Measurements from ENCODE around the gene NAV2. TPM values are rescaled to one million over a fixed set of nuclear protein-coding genes. Genes with fewer than 3 reads are reported as not detected.

The NAV2 gene
- total RNA-seq, 2 experiments from 2014 or later = 0.23 to 0.36 TPM

DNA sequence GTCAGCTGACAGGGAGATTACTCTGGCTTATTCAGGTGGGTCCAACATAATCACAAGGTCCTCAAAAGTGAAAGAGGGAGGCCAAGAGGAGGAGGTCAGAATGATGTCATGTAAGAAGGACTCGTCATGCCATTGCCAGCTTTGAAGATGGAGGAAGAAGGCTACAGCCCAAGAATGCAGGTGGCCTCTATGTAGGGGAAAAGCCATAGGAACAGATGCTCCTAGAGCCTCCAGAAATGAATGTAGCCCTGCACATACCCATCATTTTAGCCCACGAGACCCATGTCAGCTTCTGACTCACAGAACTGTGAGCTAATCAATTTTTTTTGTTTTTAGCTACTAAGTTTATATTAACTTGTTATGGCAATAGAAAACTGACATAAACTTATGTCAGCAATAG is 276.6 kb downstream of the NAV2 start:
- Mint-ChIP-seq H3K27me3 (no peaks in the 10 kb centered on the region), H3K36me3 (ENCODE audit: low read depth) (no peaks in the 10 kb centered on the region), H3K9me3 (no peaks in the 10 kb centered on the region), H3K4me3 (no peak overlapping the region), H3K27ac (no peak overlapping the region), H3K4me1 (ENCODE audit: low read depth) (no peaks in the 10 kb centered on the region)
- intact Hi-C loops (cut with micrococcal nuclease) = no loop called here
- TF ChIP-seq, protein P1, sequence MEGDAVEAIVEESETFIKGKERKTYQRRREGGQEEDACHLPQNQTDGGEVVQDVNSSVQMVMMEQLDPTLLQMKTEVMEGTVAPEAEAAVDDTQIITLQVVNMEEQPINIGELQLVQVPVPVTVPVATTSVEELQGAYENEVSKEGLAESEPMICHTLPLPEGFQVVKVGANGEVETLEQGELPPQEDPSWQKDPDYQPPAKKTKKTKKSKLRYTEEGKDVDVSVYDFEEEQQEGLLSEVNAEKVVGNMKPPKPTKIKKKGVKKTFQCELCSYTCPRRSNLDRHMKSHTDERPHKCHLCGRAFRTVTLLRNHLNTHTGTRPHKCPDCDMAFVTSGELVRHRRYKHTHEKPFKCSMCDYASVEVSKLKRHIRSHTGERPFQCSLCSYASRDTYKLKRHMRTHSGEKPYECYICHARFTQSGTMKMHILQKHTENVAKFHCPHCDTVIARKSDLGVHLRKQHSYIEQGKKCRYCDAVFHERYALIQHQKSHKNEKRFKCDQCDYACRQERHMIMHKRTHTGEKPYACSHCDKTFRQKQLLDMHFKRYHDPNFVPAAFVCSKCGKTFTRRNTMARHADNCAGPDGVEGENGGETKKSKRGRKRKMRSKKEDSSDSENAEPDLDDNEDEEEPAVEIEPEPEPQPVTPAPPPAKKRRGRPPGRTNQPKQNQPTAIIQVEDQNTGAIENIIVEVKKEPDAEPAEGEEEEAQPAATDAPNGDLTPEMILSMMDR (IDR thresholded peaks at IDR 0.05) = no peak
- ATAC-seq (no peak), DNase-seq (no peak)
- CTCF ChIA-PET = interaction anchor here (1.9 kb wide), 1 partner anchor 140 kb away, joined by 5 read pairs; no protein-coding TSS in a partner anchor
- POLR2A ChIA-PET = interaction anchor here (1.2 kb wide), 1 partner anchor 25 kb away, joined by 3 read pairs; no protein-coding TSS in a partner anchor

DNA sequence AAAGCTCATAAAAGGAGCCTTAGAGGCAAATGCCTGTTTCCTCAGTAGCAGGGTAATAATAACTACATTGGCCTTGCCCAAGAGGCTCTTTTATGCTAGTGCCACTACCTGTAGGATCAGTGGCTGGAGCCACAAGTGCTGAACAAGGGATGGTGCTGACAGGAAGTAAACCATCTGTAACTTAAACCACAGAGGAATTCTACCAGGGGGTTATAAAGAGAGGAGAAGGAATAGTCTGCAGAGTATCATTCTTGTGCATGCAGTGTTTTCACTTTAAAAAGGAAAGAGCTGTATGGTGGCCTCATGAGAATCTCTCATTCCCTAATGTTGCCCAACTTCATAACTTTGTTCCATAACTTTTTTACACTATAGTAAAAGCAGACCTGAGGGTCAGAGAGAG is 279.5 kb downstream of the NAV2 start:
- H3K27ac Mint-ChIP-seq = no peak overlapping the region
- no peaks in the 10 kb centered on the region for H3K36me3 Mint-ChIP-seq (ENCODE audit: low read depth)
- TF ChIP-seq, protein P1 (IDR thresholded peaks at IDR 0.05) = no peak
- H3K9me3 Mint-ChIP-seq = no peaks in the 10 kb centered on the region
- no peak overlapping the region for H3K4me3 Mint-ChIP-seq
- intact Hi-C loops (cut with micrococcal nuclease) = no loop called here
- CTCF ChIA-PET = no interaction called here
- POLR2A ChIA-PET = no interaction called here
- DNase-seq (no peak), ATAC-seq (no peak)
- no peaks in the 10 kb centered on the region for H3K4me1 Mint-ChIP-seq (ENCODE audit: low read depth)
- H3K27me3 Mint-ChIP-seq = no peaks in the 10 kb centered on the region

DNA sequence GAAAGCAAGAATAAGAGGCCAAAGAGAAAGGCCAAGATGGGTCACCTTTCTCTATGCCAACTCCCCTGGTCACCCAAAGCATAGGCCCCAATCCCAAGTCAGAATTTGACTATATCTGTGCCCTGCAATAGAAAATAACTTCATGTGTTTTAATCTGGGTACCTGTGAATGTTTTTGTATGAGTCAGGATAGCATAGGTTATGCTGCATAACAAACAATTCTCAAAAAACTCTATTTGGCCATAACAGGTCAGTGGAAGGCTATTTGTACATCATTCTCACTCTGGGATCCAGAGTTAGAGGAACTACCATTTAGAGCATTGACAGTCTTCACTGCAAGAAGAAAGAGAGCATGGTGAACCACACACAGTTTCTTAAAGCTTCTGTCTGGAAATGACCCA is 280.4 kb downstream of the NAV2 start:
- Mint-ChIP-seq H3K4me1 (ENCODE audit: low read depth) (no peaks in the 10 kb centered on the region), H3K36me3 (ENCODE audit: low read depth) (no peaks in the 10 kb centered on the region), H3K27me3 (no peaks in the 10 kb centered on the region), H3K4me3 (no peak overlapping the region), H3K27ac (no peak overlapping the region), H3K9me3 (no peaks in the 10 kb centered on the region)
- no peak for DNase-seq
- TF ChIP-seq, protein P1 (IDR thresholded peaks at IDR 0.05) = no peak
- CTCF ChIA-PET = no interaction called here
- no peak for ATAC-seq
- intact Hi-C loops (cut with micrococcal nuclease) = no loop called here
- POLR2A ChIA-PET = interaction anchor here (0.6 kb wide), 1 partner anchor 43 kb away, joined by 3 read pairs; no protein-coding TSS in a partner anchor

DNA sequence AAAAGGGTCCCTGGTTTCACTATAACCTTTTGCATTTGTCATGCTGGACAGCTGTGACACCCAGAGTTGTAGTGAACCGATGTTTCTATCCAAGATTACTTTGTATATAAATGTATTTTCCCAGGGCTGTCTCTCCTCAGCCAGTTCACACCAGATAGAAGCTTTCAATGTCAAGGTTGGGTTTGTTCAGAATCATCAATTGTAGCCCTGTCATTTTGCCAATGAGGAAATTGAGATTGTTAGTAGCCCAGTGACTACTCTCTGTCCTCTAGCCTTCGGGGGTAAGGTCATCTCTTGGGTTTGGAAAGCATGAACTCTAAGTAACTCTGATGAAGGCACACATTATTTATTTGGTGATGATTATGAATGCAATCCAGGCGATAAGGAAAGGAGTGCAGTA is 282.0 kb downstream of the NAV2 start:
- ATAC-seq (no peak), DNase-seq (no peak)
- no peaks in the 10 kb centered on the region for H3K9me3 Mint-ChIP-seq
- ChIA-PET CTCF (no interaction called here), POLR2A (no interaction called here)
- no peaks in the 10 kb centered on the region for H3K36me3 Mint-ChIP-seq (ENCODE audit: low read depth)
- TF ChIP-seq, protein P1 (IDR thresholded peaks at IDR 0.05) = no peak
- no peaks in the 10 kb centered on the region for H3K27me3 Mint-ChIP-seq
- H3K27ac Mint-ChIP-seq = no peak overlapping the region
- no peak overlapping the region for H3K4me3 Mint-ChIP-seq
- H3K4me1 Mint-ChIP-seq (ENCODE audit: low read depth) = no peaks in the 10 kb centered on the region
- intact Hi-C loops (cut with micrococcal nuclease) = no loop called here

DNA sequence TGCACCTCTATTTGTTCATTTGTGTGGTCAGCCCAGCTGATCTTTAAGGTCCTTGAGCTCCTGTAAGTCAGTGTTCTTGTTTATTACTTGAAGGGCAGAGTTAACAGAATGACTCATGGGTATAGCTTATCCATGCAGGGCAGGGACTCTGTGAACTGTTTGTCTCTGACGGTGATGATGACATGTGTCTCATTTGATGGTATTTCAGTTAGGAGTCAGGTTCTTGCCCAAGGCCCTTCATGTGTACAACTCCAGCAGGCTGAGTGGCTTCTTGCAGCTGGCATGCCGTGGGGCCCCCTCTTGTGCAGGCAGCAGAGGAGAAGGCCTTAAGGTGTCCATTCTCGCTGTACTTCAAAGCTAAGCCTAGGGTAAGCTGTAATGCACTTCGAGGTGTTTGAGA is 282.5 kb downstream of the NAV2 start:
- no peak for ATAC-seq

More for the DNA sequence above, 282.5 kb downstream of the NAV2 start:
- ChIA-PET POLR2A (interaction anchor here (0.7 kb wide), 1 partner anchor 30 kb away, joined by 4 read pairs; no protein-coding TSS in a partner anchor), CTCF (interaction anchor here (0.9 kb wide), 1 partner anchor 21 kb away, joined by 3 read pairs; no protein-coding TSS in a partner anchor)
- TF ChIP-seq, protein P1 (IDR thresholded peaks at IDR 0.05) = no peak
- intact Hi-C loops (cut with micrococcal nuclease) = no loop called here
- Mint-ChIP-seq H3K36me3 (ENCODE audit: low read depth) (no peaks in the 10 kb centered on the region), H3K27ac (no peak overlapping the region), H3K27me3 (no peaks in the 10 kb centered on the region), H3K4me1 (ENCODE audit: low read depth) (no peaks in the 10 kb centered on the region), H3K4me3 (no peak overlapping the region), H3K9me3 (no peaks in the 10 kb centered on the region)
- DNase-seq = no peak
